Hematopoietic multipotent progenitor cell treated with erythropoietin and hydrocortisone succinate and interleukin-3 and kit ligand, for 17 days (in vitro differentiated cells): Measurements from ENCODE around the gene ARHGAP15.

ENCODE experiments used
- DNase-seq: peaks from one replicate; pipeline ENCODE4 v3.0.0-alpha.2; 2015; ENCODE audit warnings: low spot score

The ARHGAP15 gene

GRCh38 chr2:143719406-143719805 is 590.2 kb downstream of the ARHGAP15 start:
- no peak for DNase-seq

GRCh38 chr2:143720095-143720664 is 591.0 kb downstream of the ARHGAP15 start:
- DNase-seq: no peak

- no peak for DNase-seq
Observed at GRCh38 chr2:143725400-143725799, 596.2 kb downstream of the ARHGAP15 start.

- DNase-seq: no peak
Observed at GRCh38 chr2:143726151-143726845, 597.1 kb downstream of the ARHGAP15 start.

- DNase-seq: no peak
Observed at GRCh38 chr2:143728498-143728897, 599.3 kb downstream of the ARHGAP15 start.

GRCh38 chr2:143729296-143729814 is 600.1 kb downstream of the ARHGAP15 start:
- DNase-seq: no peak

- no peak for DNase-seq
Observed at GRCh38 chr2:143730155-143730952, 601.1 kb downstream of the ARHGAP15 start.

GRCh38 chr2:143730953-143731260 is 601.7 kb downstream of the ARHGAP15 start:
- DNase-seq: no peak

GRCh38 chr2:143732076-143732475 is 602.9 kb downstream of the ARHGAP15 start:
- DNase-seq: no peak

- no peak for DNase-seq
Observed at GRCh38 chr2:143732871-143733270, 603.7 kb downstream of the ARHGAP15 start.

- DNase-seq: no peak
Observed at GRCh38 chr2:143734507-143734906, 605.3 kb downstream of the ARHGAP15 start.

GRCh38 chr2:143736904-143737303 is 607.7 kb downstream of the ARHGAP15 start:
- no peak for DNase-seq

- no peak for DNase-seq
Observed at GRCh38 chr2:143740431-143740830, 611.2 kb downstream of the ARHGAP15 start.

- DNase-seq: no peak
Observed at GRCh38 chr2:143741205-143741604, 612.0 kb downstream of the ARHGAP15 start.

GRCh38 chr2:143742581-143742980 is 613.4 kb downstream of the ARHGAP15 start:
- no peak for DNase-seq

GRCh38 chr2:143744114-143744513 is 614.9 kb downstream of the ARHGAP15 start:
- DNase-seq: no peak

GRCh38 chr2:143745060-143745459 is 615.8 kb downstream of the ARHGAP15 start:
- DNase-seq: no peak

GRCh38 chr2:143754742-143755141 is 625.5 kb downstream of the ARHGAP15 start:
- no peak for DNase-seq

- no peak for DNase-seq
Observed at GRCh38 chr2:143758629-143759330, 629.6 kb downstream of the ARHGAP15 start.

- DNase-seq: no peak
Observed at GRCh38 chr2:143759455-143759854, 630.2 kb downstream of the ARHGAP15 start.

- no peak for DNase-seq
Observed at GRCh38 chr2:143762176-143762928, 633.1 kb downstream of the ARHGAP15 start.

GRCh38 chr2:143764261-143764660 is 635.0 kb downstream of the ARHGAP15 start:
- no peak for DNase-seq
